ENCODE results near the gene CDC25B. TPM values are rescaled to one million over a fixed set of nuclear protein-coding genes. Genes with fewer than 3 reads are reported as not detected.

The CDC25B gene
- total RNA-seq, 2 donors from 2014 or later, result 8.7 to 25.6 TPM

DNA sequence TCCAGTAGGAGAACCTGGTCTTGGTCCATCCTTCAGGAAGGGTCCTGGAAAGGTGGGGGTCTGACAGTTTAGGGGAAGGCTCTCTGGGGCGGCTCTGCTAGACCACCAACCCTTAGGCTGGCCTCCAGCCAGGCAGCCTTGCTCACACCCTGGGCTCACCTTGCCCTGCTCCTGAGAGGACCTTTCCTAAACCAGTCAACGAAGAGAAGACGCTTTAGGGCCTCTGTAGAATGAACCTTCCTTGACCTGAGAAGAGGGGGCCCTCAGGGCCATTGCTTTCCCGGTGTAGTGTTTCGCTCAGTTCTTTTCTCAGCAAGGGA lies 1.1 kb downstream of the CDC25B start:
- H3K36me3 ChIP-seq, result no peaks in the 10 kb centered on the region
- DNase-seq (ENCODE audit: low spot score), result no peak
- intact Hi-C loops (cut with DNase I), result no loop called here
- H3K27ac ChIP-seq, result no peak overlapping the region
- TF ChIP-seq POLR2AphosphoS5 (IDR thresholded peaks at IDR 0.05), result no peak
- no peak for TF ChIP-seq POLR2A (IDR thresholded peaks at IDR 0.05)
- TF ChIP-seq, protein P1, sequence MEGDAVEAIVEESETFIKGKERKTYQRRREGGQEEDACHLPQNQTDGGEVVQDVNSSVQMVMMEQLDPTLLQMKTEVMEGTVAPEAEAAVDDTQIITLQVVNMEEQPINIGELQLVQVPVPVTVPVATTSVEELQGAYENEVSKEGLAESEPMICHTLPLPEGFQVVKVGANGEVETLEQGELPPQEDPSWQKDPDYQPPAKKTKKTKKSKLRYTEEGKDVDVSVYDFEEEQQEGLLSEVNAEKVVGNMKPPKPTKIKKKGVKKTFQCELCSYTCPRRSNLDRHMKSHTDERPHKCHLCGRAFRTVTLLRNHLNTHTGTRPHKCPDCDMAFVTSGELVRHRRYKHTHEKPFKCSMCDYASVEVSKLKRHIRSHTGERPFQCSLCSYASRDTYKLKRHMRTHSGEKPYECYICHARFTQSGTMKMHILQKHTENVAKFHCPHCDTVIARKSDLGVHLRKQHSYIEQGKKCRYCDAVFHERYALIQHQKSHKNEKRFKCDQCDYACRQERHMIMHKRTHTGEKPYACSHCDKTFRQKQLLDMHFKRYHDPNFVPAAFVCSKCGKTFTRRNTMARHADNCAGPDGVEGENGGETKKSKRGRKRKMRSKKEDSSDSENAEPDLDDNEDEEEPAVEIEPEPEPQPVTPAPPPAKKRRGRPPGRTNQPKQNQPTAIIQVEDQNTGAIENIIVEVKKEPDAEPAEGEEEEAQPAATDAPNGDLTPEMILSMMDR (IDR thresholded peaks at IDR 0.05), result no peak
- no peak overlapping the region for H3K4me3 ChIP-seq
- no peaks in the 10 kb centered on the region for H3K27me3 ChIP-seq (replicated peaks; ENCODE audit: insufficient read depth)
- H3K9me3 ChIP-seq, result no peaks in the 10 kb centered on the region
- WGBS, result 80% methylated on average over 5 of the region's 5 CpGs
- no peaks in the 10 kb centered on the region for H3K4me1 ChIP-seq (replicated peaks)

DNA sequence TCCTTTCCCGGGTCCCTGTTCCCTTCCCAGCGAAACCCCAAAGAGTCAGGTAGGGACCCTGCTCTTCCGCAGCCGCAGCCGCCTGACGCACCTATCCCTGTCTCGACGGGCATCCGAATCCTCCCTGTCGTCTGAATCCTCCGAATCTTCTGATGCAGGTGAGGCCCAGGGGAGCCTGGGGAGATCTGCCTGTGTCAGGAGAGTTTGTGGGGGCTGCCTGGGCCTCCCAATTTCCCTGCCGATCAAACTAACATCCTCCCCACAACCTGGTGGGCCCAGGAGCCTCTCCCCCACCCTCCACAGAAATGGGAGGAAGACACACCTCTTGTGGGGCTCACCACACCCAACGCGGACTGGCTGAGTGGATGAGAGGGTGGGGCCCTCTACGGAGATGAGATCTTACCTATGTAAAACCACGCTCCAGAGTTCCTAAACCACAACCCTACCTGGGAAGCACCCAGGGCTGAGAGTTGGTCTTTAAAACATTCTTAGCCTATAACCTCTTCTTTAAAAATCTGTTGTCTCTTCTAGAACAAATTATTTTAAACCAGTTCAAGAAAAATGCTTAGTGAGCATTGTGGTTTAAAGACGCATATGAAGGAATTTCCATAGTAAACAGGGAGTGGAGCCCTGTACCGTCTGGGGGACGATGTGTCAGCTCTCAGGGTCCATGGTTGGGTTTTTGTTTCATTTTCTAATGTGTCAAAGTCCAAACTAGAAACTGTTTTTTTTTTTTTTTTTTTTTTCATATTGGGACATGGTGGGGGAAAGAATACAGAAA lies 1.7 kb downstream of the CDC25B start:
- WGBS, result 74% methylated on average over 19 of the region's 19 CpGs
- Histone ChIP-seq H3K36me3 (no peaks in the 10 kb centered on the region), H3K4me3 (no peak overlapping the region), H3K27ac (no peak overlapping the region), H3K27me3 (replicated peaks; ENCODE audit: insufficient read depth) (no peaks in the 10 kb centered on the region), H3K9me3 (no peaks in the 10 kb centered on the region), H3K4me1 (replicated peaks) (no peaks in the 10 kb centered on the region)
- no peak for DNase-seq (ENCODE audit: low spot score)
- TF ChIP-seq, protein P1 (IDR thresholded peaks at IDR 0.05), result no peak
- no peak for TF ChIP-seq POLR2AphosphoS5 (IDR thresholded peaks at IDR 0.05)
- TF ChIP-seq POLR2A (IDR thresholded peaks at IDR 0.05), result no peak
- intact Hi-C loops (cut with DNase I), result no loop called here

DNA sequence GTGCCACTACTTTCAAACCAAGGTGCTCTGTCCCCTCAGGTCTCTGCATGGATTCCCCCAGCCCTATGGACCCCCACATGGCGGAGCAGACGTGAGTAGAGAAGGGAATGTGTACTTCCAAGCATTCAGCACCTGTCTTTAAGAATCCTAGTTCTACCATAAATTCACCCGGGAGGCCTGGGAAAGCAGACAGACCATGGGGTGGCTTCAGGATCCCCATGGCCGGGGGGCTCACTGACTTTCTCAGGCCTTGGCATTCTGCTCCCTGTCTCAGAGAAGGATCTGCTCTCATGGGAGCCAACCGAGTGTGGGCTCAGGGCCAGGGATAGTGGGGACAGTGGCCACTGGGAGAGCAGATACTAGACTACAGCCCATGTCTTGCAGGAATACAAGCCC lies 2.3 kb downstream of the CDC25B start:
- no peak overlapping the region for H3K4me3 ChIP-seq
- WGBS, result 79% methylated on average over 5 of the region's 5 CpGs
- DNase-seq (ENCODE audit: low spot score), result no peak

DNA sequence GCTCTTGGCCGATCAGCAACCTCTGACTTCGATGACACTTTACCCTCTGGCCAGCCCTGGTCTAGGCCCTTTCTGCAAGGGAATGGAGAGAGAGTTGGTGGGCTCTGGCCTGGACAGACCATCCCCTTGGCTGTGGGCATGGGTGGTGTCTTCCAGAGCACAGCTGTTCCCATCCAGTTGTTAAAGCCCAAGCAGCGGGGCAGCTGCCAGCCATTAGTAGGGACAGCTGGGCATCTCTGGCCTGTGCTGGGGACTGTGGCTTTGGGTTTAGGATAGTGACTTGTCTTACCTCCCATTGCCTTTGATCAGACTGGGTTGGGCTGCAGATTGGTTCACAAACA lies 2.8 kb downstream of the CDC25B start:
- no peak for DNase-seq (ENCODE audit: low spot score)
- Histone ChIP-seq H3K9me3 (no peaks in the 10 kb centered on the region), H3K4me3 (no peak overlapping the region), H3K27me3 (replicated peaks; ENCODE audit: insufficient read depth) (no peaks in the 10 kb centered on the region), H3K4me1 (replicated peaks) (no peaks in the 10 kb centered on the region), H3K36me3 (no peaks in the 10 kb centered on the region), H3K27ac (no peak overlapping the region)
- intact Hi-C loops (cut with DNase I), result no loop called here
- WGBS, result 100% methylated on average over 3 of the region's 3 CpGs
- no peak for TF ChIP-seq POLR2AphosphoS5 (IDR thresholded peaks at IDR 0.05)

More for the DNA sequence above, 2.3 kb downstream of the CDC25B start:
- H3K9me3 ChIP-seq, result no peaks in the 10 kb centered on the region
- H3K36me3 ChIP-seq, result no peaks in the 10 kb centered on the region
- H3K4me1 ChIP-seq (replicated peaks), result no peaks in the 10 kb centered on the region
- intact Hi-C loops (cut with DNase I), result no loop called here
- TF ChIP-seq, protein P1 (IDR thresholded peaks at IDR 0.05), result no peak
- TF ChIP-seq POLR2A (IDR thresholded peaks at IDR 0.05) (no peak), POLR2AphosphoS5 (IDR thresholded peaks at IDR 0.05) (no peak)
- H3K27ac ChIP-seq, result no peak overlapping the region
- H3K27me3 ChIP-seq (replicated peaks; ENCODE audit: insufficient read depth), result no peaks in the 10 kb centered on the region

DNA sequence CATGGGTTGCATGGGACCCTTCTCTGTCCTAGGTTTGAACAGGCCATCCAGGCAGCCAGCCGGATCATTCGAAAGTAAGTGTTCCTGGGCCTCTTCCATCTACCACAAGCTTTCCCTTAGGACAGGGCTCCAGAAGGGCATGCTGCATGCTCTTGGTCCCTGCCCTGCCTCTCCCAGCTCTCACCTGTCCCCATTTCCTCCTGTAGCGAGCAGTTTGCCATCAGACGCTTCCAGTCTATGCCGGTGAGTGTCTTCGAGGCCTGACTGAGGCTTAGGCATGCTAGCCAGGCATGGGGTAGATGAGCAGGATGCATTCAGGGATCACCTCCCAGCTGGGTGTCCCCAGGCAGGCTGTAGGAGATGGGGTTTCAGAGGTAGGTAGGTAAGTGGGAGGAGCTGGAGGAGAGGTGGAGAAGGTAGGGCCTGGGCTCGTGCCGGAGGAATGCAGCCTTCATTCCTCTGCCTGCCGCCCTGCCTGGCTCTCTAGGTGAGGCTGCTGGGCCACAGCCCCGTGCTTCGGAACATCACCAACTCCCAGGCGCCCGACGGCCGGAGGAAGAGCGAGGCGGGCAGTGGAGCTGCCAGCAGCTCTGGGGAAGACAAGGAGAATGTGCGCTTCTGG lies 4.3 kb downstream of the CDC25B start:
- 83% methylated on average over 18 of the region's 18 CpGs for WGBS
- intact Hi-C loops (cut with DNase I), result no loop called here
- no peaks in the 10 kb centered on the region for H3K36me3 ChIP-seq
- no peak overlapping the region for H3K27ac ChIP-seq
- DNase-seq (ENCODE audit: low spot score), result no peak
- H3K4me3 ChIP-seq, result no peak overlapping the region
- TF ChIP-seq POLR2AphosphoS5 (IDR thresholded peaks at IDR 0.05) (no peak), POLR2A (IDR thresholded peaks at IDR 0.05) (no peak)
- TF ChIP-seq, protein P1 (IDR thresholded peaks at IDR 0.05), result no peak
- no peaks in the 10 kb centered on the region for H3K9me3 ChIP-seq
- H3K4me1 ChIP-seq (replicated peaks), result no peaks in the 10 kb centered on the region
- no peaks in the 10 kb centered on the region for H3K27me3 ChIP-seq (replicated peaks; ENCODE audit: insufficient read depth)

Data from prostate gland (tissue), 2 donors.